Measurements from ENCODE around the gene NUP93.

DNA sequence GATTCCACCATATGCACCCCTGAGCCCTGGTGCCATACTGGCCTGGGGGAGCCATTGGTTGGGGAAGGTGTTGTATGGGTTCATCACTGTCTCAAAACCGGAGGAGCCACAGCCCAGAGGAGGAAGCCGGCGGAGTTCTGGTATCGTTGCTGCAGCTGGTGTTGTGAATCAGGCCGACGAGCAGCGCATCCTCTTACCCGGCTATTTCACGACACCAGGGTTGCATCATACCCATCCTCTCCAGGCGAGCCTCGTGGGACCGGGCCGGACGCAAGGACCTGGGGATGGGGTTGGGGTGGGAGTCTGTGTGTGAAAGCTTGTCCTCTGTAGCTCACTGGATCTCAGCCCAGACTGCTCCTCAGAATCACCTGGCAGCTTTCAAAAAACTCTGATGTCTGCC lies 128.4 kb downstream of the NUP93 start:
- TF ChIP-seq, protein P1, sequence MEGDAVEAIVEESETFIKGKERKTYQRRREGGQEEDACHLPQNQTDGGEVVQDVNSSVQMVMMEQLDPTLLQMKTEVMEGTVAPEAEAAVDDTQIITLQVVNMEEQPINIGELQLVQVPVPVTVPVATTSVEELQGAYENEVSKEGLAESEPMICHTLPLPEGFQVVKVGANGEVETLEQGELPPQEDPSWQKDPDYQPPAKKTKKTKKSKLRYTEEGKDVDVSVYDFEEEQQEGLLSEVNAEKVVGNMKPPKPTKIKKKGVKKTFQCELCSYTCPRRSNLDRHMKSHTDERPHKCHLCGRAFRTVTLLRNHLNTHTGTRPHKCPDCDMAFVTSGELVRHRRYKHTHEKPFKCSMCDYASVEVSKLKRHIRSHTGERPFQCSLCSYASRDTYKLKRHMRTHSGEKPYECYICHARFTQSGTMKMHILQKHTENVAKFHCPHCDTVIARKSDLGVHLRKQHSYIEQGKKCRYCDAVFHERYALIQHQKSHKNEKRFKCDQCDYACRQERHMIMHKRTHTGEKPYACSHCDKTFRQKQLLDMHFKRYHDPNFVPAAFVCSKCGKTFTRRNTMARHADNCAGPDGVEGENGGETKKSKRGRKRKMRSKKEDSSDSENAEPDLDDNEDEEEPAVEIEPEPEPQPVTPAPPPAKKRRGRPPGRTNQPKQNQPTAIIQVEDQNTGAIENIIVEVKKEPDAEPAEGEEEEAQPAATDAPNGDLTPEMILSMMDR (IDR thresholded peaks at IDR 0.05), result no peak
- no peak for TF ChIP-seq POLR2A (IDR thresholded peaks at IDR 0.05)
